ENCODE data around the gene ZNF385B. TPM values are rescaled to one million over a fixed set of nuclear protein-coding genes. Genes with fewer than 3 reads are reported as not detected.
A peak's percentile ranks its signal among the peaks of the same experiment; 100 is the strongest.

ZNF385B gene
- polyA plus RNA-seq, 1 of the 3 experiments (the other 2 are of a cell fraction), result 0.16 TPM

- H3K9ac ChIP-seq, result no peak overlapping the region
- no peaks in the 10 kb centered on the region for H3K79me2 ChIP-seq (ENCODE audit: insufficient read depth)
- no peaks in the 10 kb centered on the region for H3K36me3 ChIP-seq (replicated peaks in 1 of 2; ENCODE audit: control insufficient read depth in 1 of 2, insufficient read depth in 2 of 2, low read length in 1 of 2)
- no peaks in the 10 kb centered on the region for H3K27me3 ChIP-seq (ENCODE audit: insufficient read depth)
- no peak overlapping the region for H3K27ac ChIP-seq (ENCODE audit: low read depth in 2 of 2, low read length in 1 of 2)
- no peak overlapping the region for H3K4me3 ChIP-seq (ENCODE audit: low read depth in 2 of 2, low read length in 1 of 2)
- ChIA-PET CTCF (interaction anchor here (0.5 to 1.2 kb wide), 4 partner anchors 43 to 987 kb away, joined by 3 read pairs; no protein-coding TSS in a partner anchor), POLR2A (no interaction called here)
- no peak for DNase-seq
- 56% methylated on average over 1 of the region's 1 CpG for WGBS (ENCODE audit: low lambda C conversion rate)
- no peak overlapping the region for H3K4me2 ChIP-seq
- H4K20me1 ChIP-seq (ENCODE audit: insufficient read depth), result no peaks in the 10 kb centered on the region
- H3K9me2 ChIP-seq, result no peaks in the 10 kb centered on the region
- TF ChIP-seq FOSL2 (IDR thresholded peaks at IDR 0.05; ENCODE audit: borderline replicate concordance, low read depth) (peak; percentile 25; the same call in 1 of the 2 replicates), NRF1 (IDR thresholded peaks at IDR 0.05; ENCODE audit: low read depth, low read length) (no peak), JUND (IDR thresholded peaks at IDR 0.05) (0 out of 2 replicates have a peak, but pooled peaks have one; percentile 10), MEF2A (IDR thresholded peaks at IDR 0.05; ENCODE audit: borderline replicate concordance, low read depth) (no peak), POLR2AphosphoS5 (IDR thresholded peaks at IDR 0.05; ENCODE audit: low read depth, low read length) (no peak), SIN3A (IDR thresholded peaks at IDR 0.05; ENCODE audit: borderline replicate concordance, low read depth, low read length) (no peak), NFIC (IDR thresholded peaks at IDR 0.05; ENCODE audit: borderline replicate concordance) (no peak)
- no peaks in the 10 kb centered on the region for H3K9me3 ChIP-seq
- H3F3A ChIP-seq (replicated peaks; ENCODE audit: insufficient read depth), result peaks cover 3% of the 10 kb centered on the region
- peak overlapping the region; percentile 32; the same call in 1 of the 2 replicates for H2AFZ ChIP-seq (ENCODE audit: low read depth)
- H3K4me1 ChIP-seq (ENCODE audit: control insufficient read depth in 1 of 2, insufficient read depth in 2 of 2, low read depth in 1 of 2, low read length in 1 of 2), result no peaks in the 10 kb centered on the region; a peak in 2 of 4 replicates
Observed at GRCh38 chr2:179692610-179693009, 168.8 kb downstream of the ZNF385B start.

GRCh38 chr2:179692043-179692442 is 169.4 kb downstream of the ZNF385B start:
- 29% methylated on average over 1 of the region's 1 CpG for WGBS (ENCODE audit: low lambda C conversion rate)
- H3K27me3 ChIP-seq (ENCODE audit: insufficient read depth), result no peaks in the 10 kb centered on the region
- H3F3A ChIP-seq (replicated peaks; ENCODE audit: insufficient read depth), result peaks cover 8% of the 10 kb centered on the region
- no peak for DNase-seq
- no peaks in the 10 kb centered on the region for H3K36me3 ChIP-seq (replicated peaks in 1 of 2; ENCODE audit: control insufficient read depth in 1 of 2, insufficient read depth in 2 of 2, low read length in 1 of 2)
- H3K27ac ChIP-seq (ENCODE audit: low read depth in 2 of 2, low read length in 1 of 2), result no peak overlapping the region
- H2AFZ ChIP-seq (ENCODE audit: low read depth), result peak overlapping the region; percentile 32; the same call in 1 of the 2 replicates
- H3K4me2 ChIP-seq, result no peak overlapping the region
- no peaks in the 10 kb centered on the region for H4K20me1 ChIP-seq (ENCODE audit: insufficient read depth)
- H3K9ac ChIP-seq, result no peak overlapping the region
- ChIA-PET CTCF (interaction anchor here (0.5 to 1.2 kb wide), 4 partner anchors 43 to 987 kb away, joined by 3 read pairs; no protein-coding TSS in a partner anchor), POLR2A (no interaction called here)
- TF ChIP-seq CTCF (IDR thresholded peaks at IDR 0.05), result no peak
- TF ChIP-seq POLR2AphosphoS5 (IDR thresholded peaks at IDR 0.05; ENCODE audit: low read depth, low read length), result no peak
- TF ChIP-seq, protein P1, sequence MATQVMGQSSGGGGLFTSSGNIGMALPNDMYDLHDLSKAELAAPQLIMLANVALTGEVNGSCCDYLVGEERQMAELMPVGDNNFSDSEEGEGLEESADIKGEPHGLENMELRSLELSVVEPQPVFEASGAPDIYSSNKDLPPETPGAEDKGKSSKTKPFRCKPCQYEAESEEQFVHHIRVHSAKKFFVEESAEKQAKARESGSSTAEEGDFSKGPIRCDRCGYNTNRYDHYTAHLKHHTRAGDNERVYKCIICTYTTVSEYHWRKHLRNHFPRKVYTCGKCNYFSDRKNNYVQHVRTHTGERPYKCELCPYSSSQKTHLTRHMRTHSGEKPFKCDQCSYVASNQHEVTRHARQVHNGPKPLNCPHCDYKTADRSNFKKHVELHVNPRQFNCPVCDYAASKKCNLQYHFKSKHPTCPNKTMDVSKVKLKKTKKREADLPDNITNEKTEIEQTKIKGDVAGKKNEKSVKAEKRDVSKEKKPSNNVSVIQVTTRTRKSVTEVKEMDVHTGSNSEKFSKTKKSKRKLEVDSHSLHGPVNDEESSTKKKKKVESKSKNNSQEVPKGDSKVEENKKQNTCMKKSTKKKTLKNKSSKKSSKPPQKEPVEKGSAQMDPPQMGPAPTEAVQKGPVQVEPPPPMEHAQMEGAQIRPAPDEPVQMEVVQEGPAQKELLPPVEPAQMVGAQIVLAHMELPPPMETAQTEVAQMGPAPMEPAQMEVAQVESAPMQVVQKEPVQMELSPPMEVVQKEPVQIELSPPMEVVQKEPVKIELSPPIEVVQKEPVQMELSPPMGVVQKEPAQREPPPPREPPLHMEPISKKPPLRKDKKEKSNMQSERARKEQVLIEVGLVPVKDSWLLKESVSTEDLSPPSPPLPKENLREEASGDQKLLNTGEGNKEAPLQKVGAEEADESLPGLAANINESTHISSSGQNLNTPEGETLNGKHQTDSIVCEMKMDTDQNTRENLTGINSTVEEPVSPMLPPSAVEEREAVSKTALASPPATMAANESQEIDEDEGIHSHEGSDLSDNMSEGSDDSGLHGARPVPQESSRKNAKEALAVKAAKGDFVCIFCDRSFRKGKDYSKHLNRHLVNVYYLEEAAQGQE (IDR thresholded peaks at IDR 0.05; ENCODE audit: low read depth, low read length), result no peak
- no peak for TF ChIP-seq JUND (IDR thresholded peaks at IDR 0.05)
- TF ChIP-seq, protein P2, sequence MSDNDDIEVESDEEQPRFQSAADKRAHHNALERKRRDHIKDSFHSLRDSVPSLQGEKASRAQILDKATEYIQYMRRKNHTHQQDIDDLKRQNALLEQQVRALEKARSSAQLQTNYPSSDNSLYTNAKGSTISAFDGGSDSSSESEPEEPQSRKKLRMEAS (IDR thresholded peaks at IDR 0.05; ENCODE audit: low read depth), result no peak
- no peak for TF ChIP-seq RCOR1 (IDR thresholded peaks at IDR 0.05; ENCODE audit: low read length)
- no peak for TF ChIP-seq TAF1 (IDR thresholded peaks at IDR 0.05; ENCODE audit: borderline replicate concordance, low read depth, low read length)
- TF ChIP-seq RAD21 (IDR thresholded peaks at IDR 0.05; ENCODE audit: low read length), result no peak
- TF ChIP-seq NRF1 (IDR thresholded peaks at IDR 0.05; ENCODE audit: low read depth, low read length), result no peak
- TF ChIP-seq GATA2 (CRISPR knock-in tag; IDR thresholded peaks at IDR 0.05), result no peak
- TF ChIP-seq PBX3 (IDR thresholded peaks at IDR 0.05), result no peak
- no peak for TF ChIP-seq ZBTB33 (IDR thresholded peaks at IDR 0.05; ENCODE audit: borderline replicate concordance, low read depth)
- no peaks in the 10 kb centered on the region for H3K79me2 ChIP-seq (ENCODE audit: insufficient read depth)
- no peaks in the 10 kb centered on the region; a peak in 2 of 4 replicates for H3K4me1 ChIP-seq (ENCODE audit: control insufficient read depth in 1 of 2, insufficient read depth in 2 of 2, low read depth in 1 of 2, low read length in 1 of 2)
- H3K9me3 ChIP-seq, result no peaks in the 10 kb centered on the region
- H3K4me3 ChIP-seq (ENCODE audit: low read depth in 2 of 2, low read length in 1 of 2), result no peak overlapping the region
- no peaks in the 10 kb centered on the region for H3K9me2 ChIP-seq
